Measurements from ENCODE around the gene GDA.

GDA gene

DNA sequence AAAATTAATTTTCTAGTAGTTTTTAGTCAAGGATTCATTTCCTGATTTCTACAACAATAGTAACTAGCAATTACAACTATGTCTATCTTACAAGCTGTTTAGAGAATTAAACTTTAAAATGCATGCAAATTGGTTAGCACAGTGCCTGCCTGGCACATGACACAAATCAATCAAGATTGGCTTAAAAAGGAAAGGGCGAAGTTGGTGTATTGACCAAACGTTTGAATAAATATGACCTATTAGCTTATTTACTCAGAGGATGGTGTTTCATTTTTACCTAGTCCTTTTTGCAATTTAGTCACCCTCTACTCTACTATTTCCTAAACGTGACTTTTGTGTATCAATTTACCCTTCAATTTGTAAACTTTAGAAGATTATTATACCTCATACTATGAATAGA lies 83.5 kb downstream of the GDA start:
- Histone ChIP-seq H3K4me2 (ENCODE audit: low read length) (no peak overlapping the region), H4K20me1 (ENCODE audit: control insufficient read depth, insufficient read depth, low read depth, low read length) (no peaks in the 10 kb centered on the region), H3K36me3 (ENCODE audit: control insufficient read depth, low read length) (no peaks in the 10 kb centered on the region), H3F3A (ENCODE audit: control insufficient read depth, insufficient read depth) (no peaks in the 10 kb centered on the region), H3K79me2 (ENCODE audit: control insufficient read depth, low read length) (no peaks in the 10 kb centered on the region), H3K27ac (ENCODE audit: low read depth, low read length) (no peak overlapping the region), H3K4me1 (ENCODE audit: control insufficient read depth, low read length) (no peaks in the 10 kb centered on the region), H3K9me2 (replicated peaks; ENCODE audit: control insufficient read depth, low read length) (no peaks in the 10 kb centered on the region), H3K9me3 (ENCODE audit: control insufficient read depth, insufficient read depth, low read length) (no peaks in the 10 kb centered on the region), H3K27me3 (ENCODE audit: control insufficient read depth, low read length) (no peaks in the 10 kb centered on the region), H3K4me3 (ENCODE audit: low read length) (no peak overlapping the region)
- TF ChIP-seq, protein P1, sequence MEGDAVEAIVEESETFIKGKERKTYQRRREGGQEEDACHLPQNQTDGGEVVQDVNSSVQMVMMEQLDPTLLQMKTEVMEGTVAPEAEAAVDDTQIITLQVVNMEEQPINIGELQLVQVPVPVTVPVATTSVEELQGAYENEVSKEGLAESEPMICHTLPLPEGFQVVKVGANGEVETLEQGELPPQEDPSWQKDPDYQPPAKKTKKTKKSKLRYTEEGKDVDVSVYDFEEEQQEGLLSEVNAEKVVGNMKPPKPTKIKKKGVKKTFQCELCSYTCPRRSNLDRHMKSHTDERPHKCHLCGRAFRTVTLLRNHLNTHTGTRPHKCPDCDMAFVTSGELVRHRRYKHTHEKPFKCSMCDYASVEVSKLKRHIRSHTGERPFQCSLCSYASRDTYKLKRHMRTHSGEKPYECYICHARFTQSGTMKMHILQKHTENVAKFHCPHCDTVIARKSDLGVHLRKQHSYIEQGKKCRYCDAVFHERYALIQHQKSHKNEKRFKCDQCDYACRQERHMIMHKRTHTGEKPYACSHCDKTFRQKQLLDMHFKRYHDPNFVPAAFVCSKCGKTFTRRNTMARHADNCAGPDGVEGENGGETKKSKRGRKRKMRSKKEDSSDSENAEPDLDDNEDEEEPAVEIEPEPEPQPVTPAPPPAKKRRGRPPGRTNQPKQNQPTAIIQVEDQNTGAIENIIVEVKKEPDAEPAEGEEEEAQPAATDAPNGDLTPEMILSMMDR (IDR thresholded peaks at IDR 0.05; ENCODE audit: low read depth, low read length, poor library complexity, severe bottlenecking), result no peak
- TF ChIP-seq EZH2phosphoT487 (IDR thresholded peaks at IDR 0.05; ENCODE audit: borderline replicate concordance, low read length), result no peak

DNA sequence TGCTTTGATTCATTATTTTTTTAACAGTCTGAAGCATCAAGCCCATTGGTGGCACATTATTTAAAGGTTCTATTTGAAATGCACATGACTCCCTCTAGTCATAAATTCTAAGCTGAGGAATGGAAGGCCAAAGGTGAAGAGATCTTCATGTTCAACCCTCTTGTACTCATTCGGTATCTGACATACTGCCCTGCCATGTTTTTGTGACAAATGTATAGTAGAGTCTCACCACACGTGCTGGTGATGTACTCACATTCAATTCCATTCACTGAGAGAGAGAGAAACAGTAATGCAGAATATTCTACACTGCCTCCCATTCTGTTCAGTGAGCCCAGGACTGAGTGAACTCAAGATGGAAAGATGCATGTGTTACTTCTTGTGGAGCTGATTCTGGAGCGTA lies 98.3 kb downstream of the GDA start:
- no peak overlapping the region for H3K27ac ChIP-seq (ENCODE audit: low read depth, low read length)
- H3K4me3 ChIP-seq (ENCODE audit: low read length), result no peak overlapping the region
- H3K36me3 ChIP-seq (ENCODE audit: control insufficient read depth, low read length), result no peaks in the 10 kb centered on the region
- H3K4me2 ChIP-seq (ENCODE audit: low read length), result no peak overlapping the region
- no peaks in the 10 kb centered on the region for H3F3A ChIP-seq (ENCODE audit: control insufficient read depth, insufficient read depth)
- no peaks in the 10 kb centered on the region for H3K79me2 ChIP-seq (ENCODE audit: control insufficient read depth, low read length)
- H3K9me3 ChIP-seq (ENCODE audit: control insufficient read depth, insufficient read depth, low read length), result no peaks in the 10 kb centered on the region
- H4K20me1 ChIP-seq (ENCODE audit: control insufficient read depth, insufficient read depth, low read depth, low read length), result no peaks in the 10 kb centered on the region
- TF ChIP-seq, protein P1 (IDR thresholded peaks at IDR 0.05; ENCODE audit: low read depth, low read length, poor library complexity, severe bottlenecking), result no peak
- TF ChIP-seq EZH2phosphoT487 (IDR thresholded peaks at IDR 0.05; ENCODE audit: borderline replicate concordance, low read length), result no peak
- no peaks in the 10 kb centered on the region for H3K9me2 ChIP-seq (replicated peaks; ENCODE audit: control insufficient read depth, low read length)
- H3K27me3 ChIP-seq (ENCODE audit: control insufficient read depth, low read length), result no peaks in the 10 kb centered on the region
- no peaks in the 10 kb centered on the region for H3K4me1 ChIP-seq (ENCODE audit: control insufficient read depth, low read length)

DNA sequence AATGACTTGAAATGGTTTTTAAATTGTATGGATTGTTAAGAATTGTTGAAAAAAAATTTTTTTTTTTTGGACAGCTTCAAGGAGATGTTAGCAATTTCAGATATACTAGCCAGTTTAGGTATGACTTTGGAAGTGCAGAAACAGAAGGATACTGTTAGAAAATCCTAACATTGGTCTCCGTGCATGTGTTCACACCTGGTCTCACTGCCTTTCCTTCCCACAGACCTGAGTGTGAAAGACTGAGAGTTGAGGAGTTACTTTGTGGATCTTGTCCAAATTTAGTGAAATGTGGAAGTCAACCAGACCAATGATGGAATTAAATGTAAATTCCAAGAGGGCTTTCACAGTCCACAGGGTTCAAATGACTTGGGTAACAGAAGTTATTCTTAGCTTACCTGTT lies 102.3 kb downstream of the GDA start:
- no peak for TF ChIP-seq EZH2phosphoT487 (IDR thresholded peaks at IDR 0.05; ENCODE audit: borderline replicate concordance, low read length)
- TF ChIP-seq, protein P1 (IDR thresholded peaks at IDR 0.05; ENCODE audit: low read depth, low read length, poor library complexity, severe bottlenecking), result no peak
- H3K79me2 ChIP-seq (ENCODE audit: control insufficient read depth, low read length), result no peaks in the 10 kb centered on the region
- H4K20me1 ChIP-seq (ENCODE audit: control insufficient read depth, insufficient read depth, low read depth, low read length), result no peaks in the 10 kb centered on the region
- H3K4me3 ChIP-seq (ENCODE audit: low read length), result no peak overlapping the region
- H3K27me3 ChIP-seq (ENCODE audit: control insufficient read depth, low read length), result no peaks in the 10 kb centered on the region; the same call in 1 of the 2 replicates
- H3F3A ChIP-seq (ENCODE audit: control insufficient read depth, insufficient read depth), result no peaks in the 10 kb centered on the region
- H3K4me2 ChIP-seq (ENCODE audit: low read length), result no peak overlapping the region
- no peaks in the 10 kb centered on the region for H3K4me1 ChIP-seq (ENCODE audit: control insufficient read depth, low read length)
- H3K36me3 ChIP-seq (ENCODE audit: control insufficient read depth, low read length), result no peaks in the 10 kb centered on the region
- H3K27ac ChIP-seq (ENCODE audit: low read depth, low read length), result no peak overlapping the region
- no peaks in the 10 kb centered on the region for H3K9me3 ChIP-seq (ENCODE audit: control insufficient read depth, insufficient read depth, low read length)
- H3K9me2 ChIP-seq (replicated peaks; ENCODE audit: control insufficient read depth, low read length), result no peaks in the 10 kb centered on the region

Measured in DOHH2 (cell line).